ENCODE data around the gene CLEC4F. TPM values are rescaled to one million over a fixed set of nuclear protein-coding genes. Genes with fewer than 3 reads are reported as not detected.

Gene CLEC4F
- not detected in 2 replicates for total RNA-seq

DNA sequence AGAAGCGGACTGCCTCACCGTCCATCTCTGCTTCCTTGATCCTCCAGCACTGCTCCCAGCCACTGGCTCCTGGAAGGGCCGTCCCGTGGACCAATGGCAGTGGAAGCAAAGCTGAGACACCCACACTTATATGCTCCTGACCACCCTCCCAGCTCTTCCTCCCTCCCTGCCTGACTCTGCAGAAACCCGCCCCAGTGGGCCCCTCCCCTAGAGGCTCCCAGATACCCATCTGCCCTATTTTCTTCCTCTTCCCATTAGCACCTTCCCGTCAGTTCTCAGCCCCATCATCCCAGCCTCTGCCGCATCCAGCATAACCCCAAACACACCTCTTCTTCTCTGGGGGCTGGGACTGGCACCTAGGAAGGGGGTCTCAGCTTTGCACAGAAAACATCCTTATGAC is at the start of gene CLEC4F:
TSS of gene CLEC4F (minus strand) at position 101 of the 400 bp plus-strand sequence. CDS start at position 25, 76 bp downstream.
- intact Hi-C loops (cut with micrococcal nuclease) = no loop called here

DNA sequence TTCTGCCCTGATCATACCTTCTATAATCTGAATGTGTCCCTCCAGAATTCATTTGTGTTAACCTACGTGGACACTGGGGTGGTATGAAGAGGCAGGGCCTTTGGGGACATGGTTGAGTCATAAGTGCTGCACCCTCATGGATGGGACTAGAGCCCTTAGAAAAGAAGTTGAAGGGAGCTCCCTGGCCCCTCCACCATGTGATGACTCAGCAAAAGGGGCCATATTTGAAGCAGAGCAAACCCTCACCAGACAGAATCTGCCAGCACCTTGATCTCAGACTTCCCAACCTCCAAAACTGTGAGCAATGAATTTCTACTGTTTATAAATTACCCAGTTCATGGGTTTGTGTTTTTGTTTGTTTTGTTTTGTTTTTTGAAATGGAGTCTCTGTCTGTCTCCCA is 48.6 kb upstream of the CLEC4F start:
- intact Hi-C loops (cut with micrococcal nuclease) = no loop called here

DNA sequence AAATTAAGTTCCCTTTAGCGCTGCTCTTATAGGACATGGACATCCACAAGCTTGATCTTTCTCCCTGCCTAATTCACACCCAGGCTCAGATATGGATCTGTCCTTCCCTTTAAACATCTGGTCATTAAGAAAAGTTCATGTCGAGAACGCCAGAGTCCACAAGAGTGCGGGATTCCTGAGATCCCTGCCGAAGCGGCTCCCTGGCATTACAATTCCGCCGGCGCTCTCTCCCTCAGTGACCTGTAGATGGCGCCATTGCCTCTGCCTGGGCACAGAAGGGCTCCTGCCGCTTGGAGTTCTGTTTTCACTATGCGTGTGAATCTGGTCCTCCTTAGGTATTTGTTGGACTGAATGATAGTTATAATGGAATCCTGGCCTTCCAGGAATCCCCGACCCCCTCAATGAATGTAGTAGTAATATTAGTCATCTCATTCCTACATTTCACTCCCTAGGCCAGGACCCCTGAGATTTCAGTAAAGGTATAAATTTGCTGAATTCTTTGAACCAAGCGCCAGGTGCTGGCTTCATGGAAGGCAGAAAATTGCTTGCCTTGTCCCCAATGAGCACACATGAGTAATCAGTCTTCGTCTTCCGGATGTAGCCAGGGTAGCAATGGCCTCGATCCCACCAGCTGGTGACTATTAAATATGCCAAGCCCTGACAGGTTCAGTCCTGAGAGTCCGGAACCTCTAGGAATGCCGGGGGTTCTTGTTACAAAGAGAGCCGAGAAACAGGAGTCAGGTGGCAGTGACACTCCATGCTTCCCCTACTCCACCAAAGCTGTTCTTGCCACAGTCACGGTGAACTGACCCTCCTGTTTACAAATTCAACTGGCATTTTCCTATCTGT is 41.6 kb upstream of the CLEC4F start:
- intact Hi-C loops (cut with micrococcal nuclease) = loop anchor here (2.0 to 5.0 kb wide), 2 partner anchors 85 to 205 kb away; no protein-coding TSS in a partner anchor

DNA sequence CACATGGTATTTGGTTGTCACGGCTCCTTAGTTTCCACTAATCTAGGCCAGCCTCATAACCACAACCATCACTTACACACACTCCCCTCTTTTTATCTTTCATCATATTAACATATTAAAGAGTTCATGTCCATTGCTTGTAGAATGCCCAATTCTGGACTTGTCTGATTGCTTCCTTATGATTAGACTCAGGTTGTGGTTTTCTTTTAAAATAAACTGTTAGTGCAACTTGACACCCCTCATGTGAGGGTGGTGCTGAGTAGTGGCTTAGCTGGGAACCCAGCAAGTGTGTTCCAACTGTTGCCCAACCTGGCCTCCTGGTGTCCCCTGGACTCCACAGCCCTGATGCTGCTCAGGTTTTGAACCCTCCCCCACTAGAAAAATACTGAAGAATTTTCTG is 35.3 kb upstream of the CLEC4F start:
- intact Hi-C loops (cut with micrococcal nuclease) = no loop called here

DNA sequence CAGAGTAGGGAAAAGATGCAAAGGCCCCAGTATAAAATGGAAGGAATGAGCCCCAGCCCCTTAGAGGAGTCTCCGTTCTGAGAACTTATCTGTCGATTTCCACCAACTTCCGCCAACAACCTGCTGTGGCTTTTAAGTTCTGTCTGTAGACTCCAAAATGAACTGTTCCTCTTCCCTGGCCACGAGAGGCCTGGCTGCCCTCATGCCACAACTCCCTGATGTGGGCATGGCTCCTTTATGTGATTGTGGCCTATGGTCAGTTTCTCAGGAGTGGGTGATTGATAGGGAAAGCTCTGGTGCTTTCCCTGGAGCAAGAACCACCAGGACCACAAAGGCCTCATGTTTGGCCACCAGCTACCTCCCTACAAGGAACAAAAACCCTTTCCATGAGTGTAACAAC is 34.0 kb upstream of the CLEC4F start:
- intact Hi-C loops (cut with micrococcal nuclease) = no loop called here

DNA sequence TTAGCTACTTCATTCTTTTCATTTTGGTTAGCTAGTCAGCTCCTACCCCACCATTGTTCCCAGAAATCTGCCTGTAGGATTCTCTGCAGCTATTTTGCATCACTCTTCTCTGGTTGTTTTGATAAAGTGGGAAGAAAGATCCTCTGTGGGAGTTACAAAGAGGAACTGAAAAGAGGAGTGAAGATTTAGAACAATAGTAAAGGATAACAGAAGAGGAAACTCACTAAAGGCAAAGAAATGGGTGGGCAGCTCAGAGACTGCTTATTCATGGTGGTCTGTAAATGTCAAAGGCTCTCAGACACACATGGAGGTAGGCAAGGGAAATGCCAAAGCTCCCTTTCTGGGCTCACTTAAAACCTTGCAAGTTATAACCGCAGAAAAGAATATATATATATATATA is 32.4 kb upstream of the CLEC4F start:
- intact Hi-C loops (cut with micrococcal nuclease) = no loop called here

GRCh38 chr2:70851704-70852103 is 31.3 kb upstream of the CLEC4F start:
- intact Hi-C loops (cut with micrococcal nuclease) = no loop called here

GRCh38 chr2:70850925-70851324 is 30.5 kb upstream of the CLEC4F start:
- intact Hi-C loops (cut with micrococcal nuclease) = no loop called here

DNA sequence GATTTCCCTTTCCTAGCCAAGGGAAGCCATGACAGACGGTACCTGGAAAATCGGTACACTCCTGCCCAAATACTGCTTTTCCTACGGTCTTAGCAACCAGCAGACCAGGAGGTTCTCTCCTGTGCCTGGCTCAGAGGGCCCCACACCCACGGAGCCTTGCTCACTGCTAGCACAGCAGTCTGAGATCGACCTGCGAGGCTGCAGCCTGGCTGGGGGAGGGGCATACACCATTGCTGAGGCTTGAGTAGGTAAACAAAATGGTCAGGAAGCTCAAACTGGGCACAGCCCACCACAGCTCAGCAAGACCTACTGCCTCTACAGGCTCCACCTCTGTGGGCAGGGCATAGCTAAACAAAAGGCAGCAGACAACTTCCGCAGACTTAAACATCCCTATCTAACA is 22.0 kb upstream of the CLEC4F start:
- intact Hi-C loops (cut with micrococcal nuclease) = no loop called here

DNA sequence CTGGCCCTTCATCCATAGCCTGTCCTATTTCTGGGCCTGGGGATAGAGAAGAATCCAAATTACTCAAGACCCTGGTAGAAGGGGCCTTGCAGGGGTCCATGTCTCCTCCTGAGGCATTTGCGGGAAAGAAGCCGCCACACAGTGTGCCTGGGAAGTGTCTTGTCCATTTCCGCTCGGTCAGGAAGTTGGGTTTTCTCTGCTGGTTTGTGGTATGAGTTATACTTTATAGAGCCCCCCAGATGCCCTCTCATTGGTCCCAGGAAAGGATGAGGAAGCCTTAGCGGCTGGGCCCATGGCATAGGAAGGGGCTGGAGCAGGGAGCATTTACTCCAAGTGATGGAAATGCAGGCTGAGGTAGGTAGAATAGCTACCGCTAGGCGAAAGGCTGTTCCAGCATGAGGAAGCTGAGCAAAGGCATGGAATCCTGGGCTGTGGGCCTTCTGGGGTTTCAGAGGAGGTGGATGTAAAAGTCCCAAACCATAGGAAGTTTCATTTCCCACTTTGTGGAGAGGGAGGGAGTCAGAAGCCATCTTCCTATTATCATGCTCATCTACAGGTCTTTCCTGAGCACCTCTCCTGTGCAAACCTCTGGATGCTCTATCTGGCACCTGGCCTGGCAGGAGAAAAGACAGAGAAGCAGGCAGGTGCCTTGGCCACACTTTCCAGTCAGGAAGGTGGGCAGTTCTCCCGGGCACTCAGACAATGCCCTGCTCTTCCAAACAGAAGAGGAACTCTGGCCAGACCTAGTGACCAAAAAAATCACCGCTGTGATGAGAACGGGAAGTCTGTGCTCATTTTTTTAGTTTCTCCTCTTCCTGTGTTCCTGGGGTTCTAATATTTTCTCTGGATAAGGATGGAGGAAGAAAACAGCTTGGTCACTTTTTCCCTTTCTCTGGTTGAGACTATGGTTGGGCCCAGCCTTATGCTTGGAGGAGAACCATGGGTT is 17.9 kb upstream of the CLEC4F start:
- intact Hi-C loops (cut with micrococcal nuclease) = no loop called here

DNA sequence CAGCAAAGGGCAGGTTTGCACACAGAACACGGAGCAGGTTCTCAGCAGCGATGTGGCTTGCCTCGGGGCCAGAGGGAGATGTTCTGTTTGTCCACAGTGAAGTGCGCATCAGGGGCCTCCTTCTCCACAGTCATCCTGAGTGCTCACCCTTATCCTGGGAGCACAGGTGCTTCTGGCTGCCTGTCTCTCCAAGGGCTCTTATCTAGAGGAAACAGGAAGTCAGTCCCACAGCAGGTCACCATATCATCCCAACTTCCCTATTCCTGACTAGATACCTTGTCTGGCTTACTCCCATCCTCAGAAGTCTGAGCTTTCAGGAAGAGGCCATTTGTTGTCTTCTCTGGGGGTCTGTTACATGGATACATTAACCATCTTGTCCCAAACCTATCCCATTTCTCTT is 15.2 kb upstream of the CLEC4F start, which contains the start of gene CD207:
TSS of gene CD207 (minus strand) at position 174 of the 400 bp plus-strand sequence. CDS start at position 134, 40 bp downstream.
- intact Hi-C loops (cut with micrococcal nuclease) = no loop called here

DNA sequence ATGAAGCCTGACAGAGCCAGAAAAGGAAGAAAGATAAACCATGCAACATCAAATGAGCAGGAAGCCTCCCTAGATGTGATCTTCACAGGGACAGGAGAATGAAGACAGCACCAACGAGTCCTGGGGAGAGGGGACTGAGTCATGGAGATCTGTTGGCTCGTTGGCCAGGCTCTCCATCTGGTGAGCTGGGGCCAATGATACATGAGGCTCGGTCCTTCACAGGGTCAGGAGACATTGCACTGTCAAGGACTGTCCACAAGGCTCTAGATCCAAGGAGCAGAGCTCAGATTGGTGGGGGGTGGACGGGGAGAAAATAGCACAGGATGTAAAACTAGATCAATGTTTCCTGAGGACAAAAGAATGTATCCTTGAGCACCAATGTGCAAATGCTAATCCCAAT is 14.5 kb upstream of the CLEC4F start:
- intact Hi-C loops (cut with micrococcal nuclease) = no loop called here

- intact Hi-C loops (cut with micrococcal nuclease) = no loop called here
Observed at GRCh38 chr2:70834106-70834505, 13.7 kb upstream of the CLEC4F start.

- intact Hi-C loops (cut with micrococcal nuclease) = no loop called here
Observed at GRCh38 chr2:70833246-70833645, 12.8 kb upstream of the CLEC4F start.

- intact Hi-C loops (cut with micrococcal nuclease) = no loop called here
Observed at GRCh38 chr2:70832386-70832785, 12.0 kb upstream of the CLEC4F start.

- intact Hi-C loops (cut with micrococcal nuclease) = no loop called here
Observed at GRCh38 chr2:70831861-70832260, 11.5 kb upstream of the CLEC4F start.

- intact Hi-C loops (cut with micrococcal nuclease) = no loop called here
Observed at GRCh38 chr2:70830366-70830765, 10.0 kb upstream of the CLEC4F start.

DNA sequence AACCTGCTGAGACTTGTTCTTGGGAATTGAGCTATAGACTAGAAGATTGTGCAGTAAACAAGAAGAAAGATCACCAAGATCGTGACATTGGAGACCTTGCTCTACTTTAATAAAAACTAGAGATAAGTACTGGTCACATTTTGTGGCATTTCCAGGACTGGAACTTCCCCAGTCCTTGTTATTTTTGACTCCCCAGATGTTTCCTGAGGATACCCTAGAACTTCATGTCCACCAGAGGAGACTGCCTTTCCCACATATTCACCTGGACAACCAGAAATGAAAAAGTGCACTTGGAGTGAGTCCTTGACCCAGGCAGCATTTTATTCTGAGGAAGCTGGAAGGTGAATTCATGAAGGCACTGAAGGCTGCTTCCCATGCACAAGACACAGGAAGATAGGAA is 9.5 kb upstream of the CLEC4F start:
- intact Hi-C loops (cut with micrococcal nuclease) = no loop called here

DNA sequence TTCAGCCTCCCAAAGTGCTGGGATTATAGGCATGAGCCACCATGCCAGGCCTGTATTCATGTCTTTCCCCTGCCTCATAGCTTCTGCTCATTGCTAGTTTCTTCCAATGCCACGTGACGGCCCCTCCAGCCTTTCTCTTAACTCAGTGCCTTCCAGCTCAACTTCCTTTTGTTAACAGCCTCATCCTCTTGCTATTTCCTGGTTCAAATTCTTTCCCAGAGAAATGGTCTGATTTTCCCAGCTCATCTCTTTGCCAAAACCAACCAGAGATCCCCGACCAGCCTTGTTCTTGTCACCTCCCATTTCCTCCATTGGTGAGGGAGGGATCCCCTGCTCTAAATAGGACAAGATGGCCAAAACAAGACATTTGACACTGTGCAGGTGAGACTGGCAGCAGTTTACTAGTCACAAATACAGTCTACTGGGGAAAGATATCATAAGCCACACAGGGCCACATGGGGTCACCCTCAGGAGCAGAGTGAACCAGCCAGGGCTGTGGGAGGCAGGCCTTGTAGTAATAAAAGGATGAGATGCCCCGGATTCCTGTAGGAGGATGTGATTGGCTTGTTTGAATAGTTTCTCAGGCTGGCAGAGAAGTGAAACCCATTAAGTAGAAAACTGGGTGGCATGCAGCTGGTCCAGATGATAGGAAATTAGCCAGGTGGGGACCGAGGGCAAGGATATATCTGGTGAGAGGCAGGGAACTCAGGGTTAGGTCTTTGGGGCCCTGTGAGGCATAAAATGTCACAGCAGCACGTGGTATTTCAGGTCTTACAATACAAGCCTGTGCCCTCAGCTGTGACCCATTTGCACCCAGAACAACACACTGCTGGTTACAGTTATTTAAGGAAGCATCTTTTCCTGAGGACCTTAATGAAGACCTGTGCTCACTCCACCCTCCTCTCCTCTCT is 8.8 kb upstream of the CLEC4F start:
- intact Hi-C loops (cut with micrococcal nuclease) = no loop called here

DNA sequence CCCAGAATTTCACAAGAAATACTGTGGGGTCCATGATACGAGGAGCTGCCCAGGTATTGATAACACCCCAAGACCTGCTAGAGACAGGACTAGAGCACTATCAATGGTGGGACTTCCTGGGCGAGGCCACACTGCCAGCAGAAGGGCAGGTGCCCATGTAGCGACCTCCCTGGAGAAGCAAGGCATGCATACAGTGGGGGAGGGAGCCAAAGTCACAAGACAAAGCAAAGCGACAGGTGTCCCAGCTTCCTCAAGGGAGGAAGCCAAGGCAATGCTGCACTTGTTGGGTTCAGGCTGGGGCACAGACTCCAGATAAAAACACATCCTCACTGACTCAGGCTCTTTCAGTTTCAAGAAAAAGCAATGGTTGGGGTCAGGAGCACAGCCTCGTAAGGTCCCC is 7.7 kb upstream of the CLEC4F start:
- intact Hi-C loops (cut with micrococcal nuclease) = no loop called here

GRCh38 chr2:70827388-70827787 is 7.0 kb upstream of the CLEC4F start:
- intact Hi-C loops (cut with micrococcal nuclease) = no loop called here

All from T-helper 2 cell treated with Interferon-gamma antibody and Interleukin-4, amounts not matched to agents 100 ng/mL and 5 ng/mL, for 36 hours (primary cell).